ENCODE results near the gene HTRA3. TPM values are rescaled to one million over a fixed set of nuclear protein-coding genes. Genes with fewer than 3 reads are reported as not detected.

Gene HTRA3
- total and polyA plus RNA-seq, 2 of the 4 experiments (the other 2 are of a cell fraction): 1.3 to 9.5 TPM

GRCh38 chr4:8257854-8258253 is 11.7 kb upstream of the HTRA3 start:
- Histone ChIP-seq H3K36me3 (ENCODE audit: control insufficient read depth, insufficient read depth, low read length) (no peaks in the 10 kb centered on the region), H4K8ac (ENCODE audit: low read depth in 2 of 2, low read length in 2 of 2) (no peak overlapping the region), H2BK120ac (ENCODE audit: low read depth, low read length) (no peak overlapping the region), H4K20me1 (ENCODE audit: insufficient read depth, low read length) (peaks cover 4% of the 10 kb centered on the region), H4K91ac (ENCODE audit: insufficient read depth, low read depth, low read length) (no peak overlapping the region), H3K27ac (ENCODE audit: insufficient read depth, low read length) (no peak overlapping the region), H3K9me3 (ENCODE audit: control insufficient read depth, insufficient read depth, low read length) (no peaks in the 10 kb centered on the region), H3K9ac (ENCODE audit: low read depth, low read length) (no peak overlapping the region), H2BK15ac (ENCODE audit: low read depth, low read length) (no peak overlapping the region), H4K5ac (ENCODE audit: low read depth, low read length) (no peak overlapping the region), H3K23ac (ENCODE audit: low read depth, low read length) (no peak overlapping the region), H3K4me2 (ENCODE audit: low read depth, low read length) (no peak overlapping the region), H2BK5ac (ENCODE audit: low read depth, low read length, poor library complexity, severe bottlenecking) (no peak overlapping the region), H2AK5ac (ENCODE audit: low read depth, low read length) (0 out of 2 replicates have a peak overlapping the region, but pooled peaks have one; percentile 12), H3K79me1 (ENCODE audit: low read depth in 1 of 2, low read length in 2 of 2) (no peaks in the 10 kb centered on the region), H3K18ac (ENCODE audit: low read depth, low read length) (no peak overlapping the region), H3K56ac (ENCODE audit: extremely low read depth, insufficient read depth, low read length) (no peak overlapping the region), H2AFZ (replicated peaks; ENCODE audit: low read length, poor library complexity) (no peak overlapping the region), H3K4ac (ENCODE audit: low read depth, low read length) (no peak overlapping the region), H3K9me1 (ENCODE audit: insufficient read depth, low read length) (peaks cover 4% of the 10 kb centered on the region), H3K4me1 (ENCODE audit: control insufficient read depth, insufficient read depth, low read length) (peaks cover 9% of the 10 kb centered on the region), H3K27me3 (ENCODE audit: control insufficient read depth, insufficient read depth, low read length) (peaks cover 4% of the 10 kb centered on the region; the same call in 1 of the 2 replicates), H2AK9ac (replicated peaks; ENCODE audit: low read depth, low read length, poor library complexity) (no peak overlapping the region), H2BK20ac (ENCODE audit: low read depth, low read length) (no peak overlapping the region), H3K14ac (replicated peaks; ENCODE audit: low read depth, low read length) (no peak overlapping the region), H3K4me3 (ENCODE audit: insufficient read depth, low read depth, low read length) (no peak overlapping the region)
- TF ChIP-seq CEBPB (IDR thresholded peaks at IDR 0.05; ENCODE audit: low read depth, low read length) (no peak), MXI1 (IDR thresholded peaks at IDR 0.05; ENCODE audit: borderline replicate concordance, low read depth, low read length) (no peak), SMC3 (IDR thresholded peaks at IDR 0.05; ENCODE audit: low read depth, low read length) (no peak), BHLHE40 (IDR thresholded peaks at IDR 0.05; ENCODE audit: low read depth, low read length) (no peak), NFE2L2 (IDR thresholded peaks at IDR 0.05; ENCODE audit: low read depth, low read length) (no peak), RAD21 (IDR thresholded peaks at IDR 0.05; ENCODE audit: low read length) (no peak), FOS (IDR thresholded peaks at IDR 0.05; ENCODE audit: low read depth, low read length) (no peak), MAFK (IDR thresholded peaks at IDR 0.05; ENCODE audit: low read depth, low read length) (no peak), MAZ (IDR thresholded peaks at IDR 0.05; ENCODE audit: borderline replicate concordance, low read depth, low read length) (no peak), POLR2A (IDR thresholded peaks at IDR 0.05; ENCODE audit: low read depth, low read length) (no peak), RCOR1 (IDR thresholded peaks at IDR 0.05; ENCODE audit: insufficient replicate concordance, low read length) (no peak), CHD1 (IDR thresholded peaks at IDR 0.05; ENCODE audit: low read depth, low read length) (no peak)
- TF ChIP-seq, protein P1, sequence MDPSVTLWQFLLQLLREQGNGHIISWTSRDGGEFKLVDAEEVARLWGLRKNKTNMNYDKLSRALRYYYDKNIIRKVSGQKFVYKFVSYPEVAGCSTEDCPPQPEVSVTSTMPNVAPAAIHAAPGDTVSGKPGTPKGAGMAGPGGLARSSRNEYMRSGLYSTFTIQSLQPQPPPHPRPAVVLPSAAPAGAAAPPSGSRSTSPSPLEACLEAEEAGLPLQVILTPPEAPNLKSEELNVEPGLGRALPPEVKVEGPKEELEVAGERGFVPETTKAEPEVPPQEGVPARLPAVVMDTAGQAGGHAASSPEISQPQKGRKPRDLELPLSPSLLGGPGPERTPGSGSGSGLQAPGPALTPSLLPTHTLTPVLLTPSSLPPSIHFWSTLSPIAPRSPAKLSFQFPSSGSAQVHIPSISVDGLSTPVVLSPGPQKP (IDR thresholded peaks at IDR 0.05; ENCODE audit: borderline replicate concordance, low read depth, low read length): no peak
- TF ChIP-seq, protein P2, sequence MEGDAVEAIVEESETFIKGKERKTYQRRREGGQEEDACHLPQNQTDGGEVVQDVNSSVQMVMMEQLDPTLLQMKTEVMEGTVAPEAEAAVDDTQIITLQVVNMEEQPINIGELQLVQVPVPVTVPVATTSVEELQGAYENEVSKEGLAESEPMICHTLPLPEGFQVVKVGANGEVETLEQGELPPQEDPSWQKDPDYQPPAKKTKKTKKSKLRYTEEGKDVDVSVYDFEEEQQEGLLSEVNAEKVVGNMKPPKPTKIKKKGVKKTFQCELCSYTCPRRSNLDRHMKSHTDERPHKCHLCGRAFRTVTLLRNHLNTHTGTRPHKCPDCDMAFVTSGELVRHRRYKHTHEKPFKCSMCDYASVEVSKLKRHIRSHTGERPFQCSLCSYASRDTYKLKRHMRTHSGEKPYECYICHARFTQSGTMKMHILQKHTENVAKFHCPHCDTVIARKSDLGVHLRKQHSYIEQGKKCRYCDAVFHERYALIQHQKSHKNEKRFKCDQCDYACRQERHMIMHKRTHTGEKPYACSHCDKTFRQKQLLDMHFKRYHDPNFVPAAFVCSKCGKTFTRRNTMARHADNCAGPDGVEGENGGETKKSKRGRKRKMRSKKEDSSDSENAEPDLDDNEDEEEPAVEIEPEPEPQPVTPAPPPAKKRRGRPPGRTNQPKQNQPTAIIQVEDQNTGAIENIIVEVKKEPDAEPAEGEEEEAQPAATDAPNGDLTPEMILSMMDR (conservative IDR thresholded peaks at IDR 0.05; ENCODE audit: low read depth, low read length): no peak
- TF ChIP-seq, protein P3, sequence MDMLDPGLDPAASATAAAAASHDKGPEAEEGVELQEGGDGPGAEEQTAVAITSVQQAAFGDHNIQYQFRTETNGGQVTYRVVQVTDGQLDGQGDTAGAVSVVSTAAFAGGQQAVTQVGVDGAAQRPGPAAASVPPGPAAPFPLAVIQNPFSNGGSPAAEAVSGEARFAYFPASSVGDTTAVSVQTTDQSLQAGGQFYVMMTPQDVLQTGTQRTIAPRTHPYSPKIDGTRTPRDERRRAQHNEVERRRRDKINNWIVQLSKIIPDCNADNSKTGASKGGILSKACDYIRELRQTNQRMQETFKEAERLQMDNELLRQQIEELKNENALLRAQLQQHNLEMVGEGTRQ (IDR thresholded peaks at IDR 0.05; ENCODE audit: low read depth, low read length): no peak
- WGBS, 2 experiments (ENCODE audit: extremely low coverage in 2 of 2, insufficient read length in 1 of 2): 100% methylated on average over 1 of the region's 4 CpGs; no CpG with 5 or more reads in 1 of the 2 experiments
- in situ Hi-C loops (cut with MboI; ENCODE audit: low sequenced_read_pairs): no loop called here
- DNase-seq (no peak), ATAC-seq (ENCODE audit: low read depth) (no peak)
- CTCF ChIA-PET: interaction anchor here (0.6 kb wide), 1 partner anchor 79 kb away, joined by 3 read pairs; no protein-coding TSS in a partner anchor
- intact Hi-C loops (cut with micrococcal nuclease): no loop called here
- BruUV-seq (replicated peaks): no TSS peak
- POLR2A ChIA-PET (ENCODE audit: unreplicated experiment): no interaction called here
- dilution Hi-C loops (cut with HindIII; ENCODE audit: low sequenced_read_pairs, unreplicated experiment): no loop called here

Data from IMR-90 (cell line).